Measurements from ENCODE around the gene ANKRD34B. TPM values are rescaled to one million over a fixed set of nuclear protein-coding genes. Genes with fewer than 3 reads are reported as not detected.

ANKRD34B gene
- total and polyA plus RNA-seq, 10 of the 15 experiments (the other 5 are each of a cell fraction or from before 2014, with no cell fraction given), result under 0.01 TPM; not detected in 9

DNA sequence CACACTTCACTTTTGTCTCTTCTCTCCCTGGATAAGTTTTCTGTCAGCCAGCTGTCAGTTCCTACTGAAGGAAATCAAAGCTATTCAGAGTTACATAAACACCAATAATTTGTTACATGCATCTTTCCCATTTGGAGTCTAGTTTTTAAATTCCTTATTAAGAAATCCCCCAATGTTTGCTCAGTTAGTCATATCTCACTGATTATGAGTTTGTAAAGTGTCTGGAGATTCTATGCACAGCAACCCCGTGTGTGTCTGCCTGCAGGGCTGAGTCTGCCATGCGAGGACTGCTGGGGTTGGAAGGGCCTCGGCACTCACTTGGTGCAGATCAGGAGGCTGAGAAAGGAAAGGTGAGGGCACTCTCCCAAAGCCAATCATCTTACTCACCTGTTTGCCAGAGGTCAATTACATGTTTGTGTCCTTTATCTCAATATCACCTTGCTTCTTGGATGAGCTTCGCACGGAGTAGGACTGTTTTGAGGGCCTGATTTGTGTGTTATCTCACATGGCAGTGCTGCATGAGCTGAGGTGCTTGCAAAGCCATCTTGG is 3.3 kb downstream of the ANKRD34B start:
- BruUV-seq (replicated peaks), result no TSS peak
- WGBS (ENCODE audit: insufficient coverage, insufficient replicate concordance, low lambda C conversion rate, missing lambda C conversion rate), result 65% methylated on average over 5 of the region's 5 CpGs
- Histone ChIP-seq H3K4me1 (ENCODE audit: control insufficient read depth, insufficient read depth, low read length) (no peaks in the 10 kb centered on the region; the same call in 1 of the 2 replicates), H3K27ac (ENCODE audit: control insufficient read depth, insufficient read depth) (no peak overlapping the region), H3K9ac (ENCODE audit: control insufficient read depth, insufficient read depth, low read length) (no peak overlapping the region), H3K27me3 (replicated peaks in 1 of 2; ENCODE audit: control insufficient read depth in 2 of 2, insufficient read depth in 2 of 2, low read length in 1 of 2) (peaks cover 6 to 19% of the 10 kb centered on the region in 2 experiments), H3K4me2 (ENCODE audit: control insufficient read depth, insufficient read depth) (no peak overlapping the region), H4K20me1 (ENCODE audit: control insufficient read depth, insufficient read depth) (no peaks in the 10 kb centered on the region), H2AFZ (ENCODE audit: control insufficient read depth, low read depth, low read length) (no peak overlapping the region), H3K9me3 (replicated peaks; ENCODE audit: control insufficient read depth, insufficient read depth, low read length) (no peaks in the 10 kb centered on the region), H3K79me2 (ENCODE audit: control insufficient read depth, insufficient read depth, low read length) (no peaks in the 10 kb centered on the region), H3K36me3 (ENCODE audit: control insufficient read depth in 2 of 2, insufficient read depth in 2 of 2, low read length in 1 of 2) (no peaks in the 10 kb centered on the region), H3K4me3 (no peak overlapping the region)
- RAD21 ChIA-PET (ENCODE audit: unreplicated experiment), result no interaction called here
- FAIRE-seq (no peak), DNase-seq (ENCODE audit: low read depth, low spot score) (no peak), ATAC-seq (no peak)
- no peak for TF ChIP-seq GABPA (IDR thresholded peaks at IDR 0.05; ENCODE audit: low read depth)
- no peak for TF ChIP-seq SRF (IDR thresholded peaks at IDR 0.05; ENCODE audit: low read depth in 2 of 2, low read length in 2 of 2)
- no peak for TF ChIP-seq ZNF207 (IDR thresholded peaks at IDR 0.05; ENCODE audit: borderline replicate concordance)
- POLR2A ChIA-PET, result no interaction called here
- CTCF ChIA-PET, result no interaction called here
- SMC1A ChIA-PET (ENCODE audit: uncharacterized antibody, unreplicated experiment), result no interaction called here
- in situ Hi-C loops (cut with MboI) (no loop called here), intact Hi-C loops (cut with micrococcal nuclease; ENCODE audit: unreplicated experiment) (no loop called here)

DNA sequence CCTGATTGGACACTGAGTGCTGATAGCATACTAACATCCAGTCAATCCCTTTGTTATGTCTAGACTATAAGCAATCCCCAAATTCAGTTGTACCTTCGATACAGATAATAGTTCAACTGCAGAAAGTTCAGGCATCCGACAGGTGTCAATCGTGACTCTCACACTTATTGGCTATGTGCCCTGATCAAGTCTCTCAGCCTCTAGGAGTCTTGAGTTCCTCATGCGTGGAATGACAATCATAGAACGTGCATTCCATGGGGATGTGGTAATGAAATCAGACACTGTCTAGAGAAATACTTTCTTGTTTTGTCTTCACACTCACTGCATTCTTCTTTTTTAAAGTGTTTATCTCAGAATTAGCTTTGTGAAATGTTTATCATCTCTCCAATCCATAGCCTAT is 4.8 kb downstream of the ANKRD34B start:
- no peaks in the 10 kb centered on the region for H3K9me3 ChIP-seq (replicated peaks; ENCODE audit: control insufficient read depth, insufficient read depth, low read length)
- in situ Hi-C loops (cut with MboI), result no loop called here
- ChIA-PET POLR2A (no interaction called here), SMC1A (ENCODE audit: uncharacterized antibody, unreplicated experiment) (interaction anchor here (0.8 kb wide), 1 partner anchor 54 kb away, joined by 3 read pairs; no protein-coding TSS in a partner anchor), RAD21 (ENCODE audit: unreplicated experiment) (no interaction called here), CTCF (no interaction called here)
- no peak overlapping the region for H3K4me3 ChIP-seq
- no peak overlapping the region for H3K9ac ChIP-seq (ENCODE audit: control insufficient read depth, insufficient read depth, low read length)
- H4K20me1 ChIP-seq (ENCODE audit: control insufficient read depth, insufficient read depth), result no peaks in the 10 kb centered on the region
- WGBS (ENCODE audit: insufficient coverage, insufficient replicate concordance, low lambda C conversion rate, missing lambda C conversion rate), result 34% methylated on average over 5 of the region's 5 CpGs
- no peak overlapping the region for H2AFZ ChIP-seq (ENCODE audit: control insufficient read depth, low read depth, low read length)
- BruUV-seq (replicated peaks), result no TSS peak
- intact Hi-C loops (cut with micrococcal nuclease; ENCODE audit: unreplicated experiment), result no loop called here
- no peaks in the 10 kb centered on the region for H3K79me2 ChIP-seq (ENCODE audit: control insufficient read depth, insufficient read depth, low read length)
- H3K4me2 ChIP-seq (ENCODE audit: control insufficient read depth, insufficient read depth), result no peak overlapping the region
- ATAC-seq (no peak), FAIRE-seq (no peak), DNase-seq (ENCODE audit: low read depth, low spot score) (no peak)
- no peak overlapping the region for H3K27ac ChIP-seq (ENCODE audit: control insufficient read depth, insufficient read depth)
- H3K27me3 ChIP-seq (replicated peaks in 1 of 2; ENCODE audit: control insufficient read depth in 2 of 2, insufficient read depth in 2 of 2, low read length in 1 of 2), result peaks cover 4 to 15% of the 10 kb centered on the region in 2 experiments
- TF ChIP-seq, protein P1, sequence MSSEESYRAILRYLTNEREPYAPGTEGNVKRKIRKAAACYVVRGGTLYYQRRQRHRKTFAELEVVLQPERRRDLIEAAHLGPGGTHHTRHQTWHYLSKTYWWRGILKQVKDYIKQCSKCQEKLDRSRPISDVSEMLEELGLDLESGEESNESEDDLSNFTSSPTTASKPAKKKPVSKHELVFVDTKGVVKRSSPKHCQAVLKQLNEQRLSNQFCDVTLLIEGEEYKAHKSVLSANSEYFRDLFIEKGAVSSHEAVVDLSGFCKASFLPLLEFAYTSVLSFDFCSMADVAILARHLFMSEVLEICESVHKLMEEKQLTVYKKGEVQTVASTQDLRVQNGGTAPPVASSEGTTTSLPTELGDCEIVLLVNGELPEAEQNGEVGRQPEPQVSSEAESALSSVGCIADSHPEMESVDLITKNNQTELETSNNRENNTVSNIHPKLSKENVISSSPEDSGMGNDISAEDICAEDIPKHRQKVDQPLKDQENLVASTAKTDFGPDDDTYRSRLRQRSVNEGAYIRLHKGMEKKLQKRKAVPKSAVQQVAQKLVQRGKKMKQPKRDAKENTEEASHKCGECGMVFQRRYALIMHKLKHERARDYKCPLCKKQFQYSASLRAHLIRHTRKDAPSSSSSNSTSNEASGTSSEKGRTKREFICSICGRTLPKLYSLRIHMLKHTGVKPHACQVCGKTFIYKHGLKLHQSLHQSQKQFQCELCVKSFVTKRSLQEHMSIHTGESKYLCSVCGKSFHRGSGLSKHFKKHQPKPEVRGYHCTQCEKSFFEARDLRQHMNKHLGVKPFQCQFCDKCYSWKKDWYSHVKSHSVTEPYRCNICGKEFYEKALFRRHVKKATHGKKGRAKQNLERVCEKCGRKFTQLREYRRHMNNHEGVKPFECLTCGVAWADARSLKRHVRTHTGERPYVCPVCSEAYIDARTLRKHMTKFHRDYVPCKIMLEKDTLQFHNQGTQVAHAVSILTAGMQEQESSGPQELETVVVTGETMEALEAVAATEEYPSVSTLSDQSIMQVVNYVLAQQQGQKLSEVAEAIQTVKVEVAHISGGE (CRISPR knock-in tag; IDR thresholded peaks at IDR 0.05), result no peak
- TF ChIP-seq, protein P2, sequence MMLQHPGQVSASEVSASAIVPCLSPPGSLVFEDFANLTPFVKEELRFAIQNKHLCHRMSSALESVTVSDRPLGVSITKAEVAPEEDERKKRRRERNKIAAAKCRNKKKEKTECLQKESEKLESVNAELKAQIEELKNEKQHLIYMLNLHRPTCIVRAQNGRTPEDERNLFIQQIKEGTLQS (IDR thresholded peaks at IDR 0.05; ENCODE audit: borderline replicate concordance, extremely low read depth, low read depth, low read length), result no peak
- TF ChIP-seq, protein P3, sequence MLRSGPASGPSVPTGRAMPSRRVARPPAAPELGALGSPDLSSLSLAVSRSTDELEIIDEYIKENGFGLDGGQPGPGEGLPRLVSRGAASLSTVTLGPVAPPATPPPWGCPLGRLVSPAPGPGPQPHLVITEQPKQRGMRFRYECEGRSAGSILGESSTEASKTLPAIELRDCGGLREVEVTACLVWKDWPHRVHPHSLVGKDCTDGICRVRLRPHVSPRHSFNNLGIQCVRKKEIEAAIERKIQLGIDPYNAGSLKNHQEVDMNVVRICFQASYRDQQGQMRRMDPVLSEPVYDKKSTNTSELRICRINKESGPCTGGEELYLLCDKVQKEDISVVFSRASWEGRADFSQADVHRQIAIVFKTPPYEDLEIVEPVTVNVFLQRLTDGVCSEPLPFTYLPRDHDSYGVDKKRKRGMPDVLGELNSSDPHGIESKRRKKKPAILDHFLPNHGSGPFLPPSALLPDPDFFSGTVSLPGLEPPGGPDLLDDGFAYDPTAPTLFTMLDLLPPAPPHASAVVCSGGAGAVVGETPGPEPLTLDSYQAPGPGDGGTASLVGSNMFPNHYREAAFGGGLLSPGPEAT (IDR thresholded peaks at IDR 0.05; ENCODE audit: low read depth), result no peak
- TF ChIP-seq RELA (IDR thresholded peaks at IDR 0.05; ENCODE audit: borderline replicate concordance, partially characterized antibody), result no peak
- TF ChIP-seq EZH2 (IDR thresholded peaks at IDR 0.05; ENCODE audit: borderline replicate concordance, control insufficient read depth, low read depth, low read length), result no peak
- no peak for TF ChIP-seq KLF5 (IDR thresholded peaks at IDR 0.05; ENCODE audit: partially characterized antibody)
- no peaks in the 10 kb centered on the region; the same call in 1 of the 2 replicates for H3K4me1 ChIP-seq (ENCODE audit: control insufficient read depth, insufficient read depth, low read length)
- H3K36me3 ChIP-seq (ENCODE audit: control insufficient read depth in 2 of 2, insufficient read depth in 2 of 2, low read length in 1 of 2), result no peaks in the 10 kb centered on the region

All from GM12878 (cell line).